OCI-LY7 (cell line): ENCODE data around the gene ACKR2.

ENCODE experiments used
- CTCF ChIP-seq: fragments of 200-600 bp; sonication (generic); conservative IDR thresholded peaks from 2 replicates; pipeline ENCODE4 v1.5.1; 2014; ENCODE audit warnings: mild to moderate bottlenecking, antibody characterized with exemption, low read length, moderate library complexity, mixed read lengths
- EZH2phosphoT487 ChIP-seq: fragments of 200-600 bp; sonication (generic); IDR thresholded peaks from 2 replicates; pipeline ENCODE4 v1.6.1; 2018; ENCODE audit warnings: low read depth, borderline replicate concordance, mild to moderate bottlenecking, mixed run types, antibody characterized with exemption, low read length, moderate library complexity, mixed read lengths

- TF ChIP-seq CTCF (no peak), EZH2phosphoT487 (no peak)
Measured at GRCh38 chr3:42841332-42841731, 32.1 kb downstream of the ACKR2 start.
